ENCODE data around the gene NLGN3.
A peak's percentile ranks its signal among the peaks of the same experiment; 100 is the strongest.

Gene NLGN3

GRCh38 chrX:71158603-71159002, 14.0 kb downstream of the NLGN3 start:
- no peaks in the 10 kb centered on the region for H3K4me1 Mint-ChIP-seq

GRCh38 chrX:71159335-71159734, 14.7 kb downstream of the NLGN3 start:
- Mint-ChIP-seq H3K27me3 (ENCODE audit: low read depth) (no peaks in the 10 kb centered on the region), H3K4me1 (no peaks in the 10 kb centered on the region), H3K9me3 (peaks cover 9% of the 10 kb centered on the region), H3K36me3 (ENCODE audit: low read depth) (no peaks in the 10 kb centered on the region), H3K27ac (no peak overlapping the region), H3K4me3 (no peak overlapping the region)
- no peak for TF ChIP-seq CTCF (IDR thresholded peaks at IDR 0.05; ENCODE audit: unreplicated experiment in 3 of 3)

More at GRCh38 chrX:71158603-71159002, 14.0 kb downstream of the NLGN3 start:
- H3K4me3 Mint-ChIP-seq: no peak overlapping the region
- no peaks in the 10 kb centered on the region for H3K36me3 Mint-ChIP-seq (ENCODE audit: low read depth)
- no peaks in the 10 kb centered on the region for H3K27me3 Mint-ChIP-seq (ENCODE audit: low read depth)
- TF ChIP-seq CTCF (IDR thresholded peaks at IDR 0.05; ENCODE audit: unreplicated experiment in 3 of 3): no peak
- H3K27ac Mint-ChIP-seq: peak overlapping the region in 1 of 3 experiments; percentile 3
- H3K9me3 Mint-ChIP-seq: peaks cover 6% of the 10 kb centered on the region

GRCh38 chrX:71160475-71160874, 15.8 kb downstream of the NLGN3 start:
- TF ChIP-seq CTCF (IDR thresholded peaks at IDR 0.05; ENCODE audit: unreplicated experiment in 3 of 3): no peak
- Mint-ChIP-seq H3K36me3 (ENCODE audit: low read depth) (no peaks in the 10 kb centered on the region), H3K27me3 (ENCODE audit: low read depth) (no peaks in the 10 kb centered on the region), H3K27ac (no peak overlapping the region), H3K4me1 (no peaks in the 10 kb centered on the region), H3K9me3 (peaks cover 9% of the 10 kb centered on the region), H3K4me3 (no peak overlapping the region)

- Mint-ChIP-seq H3K4me3 (no peak overlapping the region), H3K4me1 (no peaks in the 10 kb centered on the region), H3K9me3 (peaks cover 7% of the 10 kb centered on the region), H3K36me3 (ENCODE audit: low read depth) (peaks cover 7% of the 10 kb centered on the region), H3K27me3 (ENCODE audit: low read depth) (no peaks in the 10 kb centered on the region), H3K27ac (no peak overlapping the region)
- TF ChIP-seq CTCF (IDR thresholded peaks at IDR 0.05; ENCODE audit: unreplicated experiment in 3 of 3): no peak
Observed at GRCh38 chrX:71162981-71163380, 18.3 kb downstream of the NLGN3 start.

GRCh38 chrX:71164071-71164470, 19.4 kb downstream of the NLGN3 start:
- no peak for TF ChIP-seq CTCF (IDR thresholded peaks at IDR 0.05; ENCODE audit: unreplicated experiment in 3 of 3)
- Mint-ChIP-seq H3K4me3 (no peak overlapping the region), H3K9me3 (peaks cover 7% of the 10 kb centered on the region), H3K4me1 (no peaks in the 10 kb centered on the region), H3K36me3 (ENCODE audit: low read depth) (peaks cover 7% of the 10 kb centered on the region), H3K27me3 (ENCODE audit: low read depth) (no peaks in the 10 kb centered on the region), H3K27ac (no peak overlapping the region)

GRCh38 chrX:71166461-71166860, 21.8 kb downstream of the NLGN3 start:
- no peak overlapping the region for H3K27ac Mint-ChIP-seq
- peaks cover 7% of the 10 kb centered on the region for H3K36me3 Mint-ChIP-seq (ENCODE audit: low read depth)
- no peak overlapping the region for H3K4me3 Mint-ChIP-seq
- H3K27me3 Mint-ChIP-seq (ENCODE audit: low read depth): no peaks in the 10 kb centered on the region
- peaks cover 2% of the 10 kb centered on the region for H3K4me1 Mint-ChIP-seq
- H3K9me3 Mint-ChIP-seq: peaks cover 11% of the 10 kb centered on the region
- no peak for TF ChIP-seq CTCF (IDR thresholded peaks at IDR 0.05; ENCODE audit: unreplicated experiment in 3 of 3)
